ENCODE results near the gene KCNJ6. TPM values are rescaled to one million over a fixed set of nuclear protein-coding genes. Genes with fewer than 3 reads are reported as not detected.

Gene KCNJ6
- total and polyA plus RNA-seq, 10 of the 15 experiments (the other 5 are each of a cell fraction or from before 2014, with no cell fraction given): 0.03 to 0.07 (median 0.04) TPM; not detected in 7

GRCh38 chr21:37631319-37632117 is 284.7 kb downstream of the KCNJ6 start (continued):
- TF ChIP-seq EP300 (IDR thresholded peaks at IDR 0.05; ENCODE audit: borderline replicate concordance in 1 of 2, control insufficient read depth in 1 of 2, low read depth in 2 of 2, low read length in 2 of 2) (peak in 1 of 2 experiments; percentile 57; a peak in 1 of 4 replicates), MTA2 (IDR thresholded peaks at IDR 0.05; ENCODE audit: low read depth) (peak; percentile 75), ZNF217 (IDR thresholded peaks at IDR 0.05) (no peak), CREM (IDR thresholded peaks at IDR 0.05; ENCODE audit: low read depth) (peak; percentile 47; the same call in 1 of the 2 replicates), HDAC2 (IDR thresholded peaks at IDR 0.05) (no peak), SREBF1 (IDR thresholded peaks at IDR 0.05; ENCODE audit: low read length) (no peak), BCL11A (IDR thresholded peaks at IDR 0.05; ENCODE audit: low read depth, low read length) (peak; percentile 43; the same call in 1 of the 2 replicates), ETV6 (conservative IDR thresholded peaks at IDR 0.05 in 1 of 2, IDR thresholded peaks at IDR 0.05 in 1 of 2; ENCODE audit: borderline replicate concordance in 1 of 2, low read depth in 1 of 2) (peak in 1 of 2 experiments; percentile 48; a peak in 2 of 4 replicates), PML (IDR thresholded peaks at IDR 0.05; ENCODE audit: low read length) (no peak), EZH2 (IDR thresholded peaks at IDR 0.05; ENCODE audit: borderline replicate concordance, control insufficient read depth, low read depth, low read length) (no peak), GABPA (IDR thresholded peaks at IDR 0.05; ENCODE audit: low read depth) (no peak), TCF12 (IDR thresholded peaks at IDR 0.05; ENCODE audit: low read depth, low read length) (peak; percentile 82), NBN (IDR thresholded peaks at IDR 0.05) (peak; percentile 79; the same call in 1 of the 2 replicates), RELB (IDR thresholded peaks at IDR 0.05; ENCODE audit: low read depth) (peak; percentile 98), E4F1 (IDR thresholded peaks at IDR 0.05; ENCODE audit: borderline replicate concordance, partially characterized antibody) (no peak), ZNF384 (IDR thresholded peaks at IDR 0.05; ENCODE audit: borderline replicate concordance, low read depth, low read length) (no peak), RUNX3 (IDR thresholded peaks at IDR 0.05; ENCODE audit: low read length) (peak; percentile 76)

Data from GM12878 (cell line).